Measurements from ENCODE around the gene FER.

- TF ChIP-seq, protein P1, sequence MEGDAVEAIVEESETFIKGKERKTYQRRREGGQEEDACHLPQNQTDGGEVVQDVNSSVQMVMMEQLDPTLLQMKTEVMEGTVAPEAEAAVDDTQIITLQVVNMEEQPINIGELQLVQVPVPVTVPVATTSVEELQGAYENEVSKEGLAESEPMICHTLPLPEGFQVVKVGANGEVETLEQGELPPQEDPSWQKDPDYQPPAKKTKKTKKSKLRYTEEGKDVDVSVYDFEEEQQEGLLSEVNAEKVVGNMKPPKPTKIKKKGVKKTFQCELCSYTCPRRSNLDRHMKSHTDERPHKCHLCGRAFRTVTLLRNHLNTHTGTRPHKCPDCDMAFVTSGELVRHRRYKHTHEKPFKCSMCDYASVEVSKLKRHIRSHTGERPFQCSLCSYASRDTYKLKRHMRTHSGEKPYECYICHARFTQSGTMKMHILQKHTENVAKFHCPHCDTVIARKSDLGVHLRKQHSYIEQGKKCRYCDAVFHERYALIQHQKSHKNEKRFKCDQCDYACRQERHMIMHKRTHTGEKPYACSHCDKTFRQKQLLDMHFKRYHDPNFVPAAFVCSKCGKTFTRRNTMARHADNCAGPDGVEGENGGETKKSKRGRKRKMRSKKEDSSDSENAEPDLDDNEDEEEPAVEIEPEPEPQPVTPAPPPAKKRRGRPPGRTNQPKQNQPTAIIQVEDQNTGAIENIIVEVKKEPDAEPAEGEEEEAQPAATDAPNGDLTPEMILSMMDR (IDR thresholded peaks at IDR 0.05): no peak
- TF ChIP-seq POLR2A (IDR thresholded peaks at IDR 0.05) (no peak), POLR2AphosphoS5 (IDR thresholded peaks at IDR 0.05) (no peak)
Observed at GRCh38 chr5:109246395-109246794, 498.7 kb downstream of the FER start.
